Natural killer cell (primary cell): ENCODE measurements around the gene SELENOI. TPM values are rescaled to one million over a fixed set of nuclear protein-coding genes. Genes with fewer than 3 reads are reported as not detected.
"Not testable (repeated sequence)": the region's sequence is repeated elsewhere in the genome, so short reads cannot be mapped to it uniquely, and the experiment has no call there.

Experiments used
- ATAC-seq, 3 donors: fragments of 150-1000 bp in 2 of 3; fragments of 200-7000 bp in 1 of 3; cut with Tn5 transposase; 1 replicate in 1 of 3; 2 replicates in 2 of 3; pipeline ENCODE4 v1.10.0; 2021; ENCODE audit warnings: mild to moderate bottlenecking in 2 of 3, moderate library complexity in 2 of 3
- DNase-seq, 2 donors: peaks; one replicate each; pipeline versions ENCODE4 v3.0.0 to v3.0.0-alpha.2; 2013 to 2021; ENCODE audit warnings: mixed read lengths in 1 of 2
- H3K27ac ChIP-seq: one replicate; pipeline ENCODE4 v1.5.1; 2013; ENCODE audit warnings: mild to moderate bottlenecking, low read length
- H3K27me3 ChIP-seq: one replicate; pipeline ENCODE4 v1.6.1; 2013; ENCODE audit warnings: low read length; ENCODE audit not compliant: control insufficient read depth, insufficient read depth
- H3K36me3 ChIP-seq: one replicate; pipeline ENCODE4 v1.6.1; 2013; ENCODE audit warnings: low read length; ENCODE audit not compliant: control insufficient read depth, insufficient read depth
- H3K4me1 ChIP-seq: one replicate; pipeline ENCODE4 v1.6.1; 2013; ENCODE audit warnings: low read length; ENCODE audit not compliant: control insufficient read depth, insufficient read depth
- H3K4me3 ChIP-seq: one replicate; pipeline ENCODE4 v1.5.1; 2013; ENCODE audit warnings: low read length
- H3K9me3 ChIP-seq: one replicate; pipeline ENCODE4 v1.6.1; 2013; ENCODE audit warnings: low read length; ENCODE audit not compliant: control insufficient read depth, insufficient read depth
- H3K27ac Mint-ChIP-seq, 2 donors: one replicate each; pipeline ENCODE4 v1.8.0; 2022; ENCODE audit warnings: mild to moderate bottlenecking in 2 of 2, mixed read lengths in 2 of 2, moderate library complexity in 1 of 2
- H3K27me3 Mint-ChIP-seq, 2 donors: one replicate each; pipeline ENCODE4 v1.8.0; 2022; ENCODE audit warnings: low read depth in 2 of 2, mixed read lengths in 2 of 2
- H3K36me3 Mint-ChIP-seq: one replicate; pipeline ENCODE4 v1.8.0; 2022; ENCODE audit warnings: mixed read lengths
- H3K4me1 Mint-ChIP-seq, 2 donors: one replicate each; pipeline ENCODE4 v1.8.0; 2022; ENCODE audit warnings: mixed read lengths in 2 of 2
- H3K4me3 Mint-ChIP-seq: one replicate; pipeline ENCODE4 v1.8.0; 2022; ENCODE audit warnings: mild to moderate bottlenecking, moderate library complexity, mixed read lengths
- H3K9me3 Mint-ChIP-seq, 2 donors: one replicate each; pipeline ENCODE4 v1.8.0; 2022; ENCODE audit warnings: mixed read lengths in 2 of 2
- WGBS: methylation state at CpG from one replicate; pipeline ENCODE4 v1.1.7; 2013; ENCODE audit warnings: missing lambda C conversion rate; ENCODE audit not compliant: insufficient coverage; 5-methylcytosine and 5-hydroxymethylcytosine counted together
- intact Hi-C: fragments of 100-400 bp; cut with micrococcal nuclease; formaldehyde crosslinking; loops from one replicate; pipeline ENCODE4 v1.14.2; 2022
- total RNA-seq, 4 donors: library from RNA; stranded (reverse); fragments of 120-200 nt in 1 of 4; gene quantifications; one replicate each; pipeline versions ENCODE4 v1.2.3 to v1.2.4, GENCODE V29; 2013 to 2022
- TF ChIP-seq, protein P1 (sequence below): fragments of 200-600 bp; IDR thresholded peaks from one replicate; pipeline ENCODE4 v1.8.0; 2022; ENCODE audit warnings: antibody characterized with exemption

SELENOI gene
- total RNA-seq, 3 donors from 2014 or later (not counting 1 experiment from before 2014, with no cell fraction given): 28.1 to 47.6 (median 36.4) TPM

DNA sequence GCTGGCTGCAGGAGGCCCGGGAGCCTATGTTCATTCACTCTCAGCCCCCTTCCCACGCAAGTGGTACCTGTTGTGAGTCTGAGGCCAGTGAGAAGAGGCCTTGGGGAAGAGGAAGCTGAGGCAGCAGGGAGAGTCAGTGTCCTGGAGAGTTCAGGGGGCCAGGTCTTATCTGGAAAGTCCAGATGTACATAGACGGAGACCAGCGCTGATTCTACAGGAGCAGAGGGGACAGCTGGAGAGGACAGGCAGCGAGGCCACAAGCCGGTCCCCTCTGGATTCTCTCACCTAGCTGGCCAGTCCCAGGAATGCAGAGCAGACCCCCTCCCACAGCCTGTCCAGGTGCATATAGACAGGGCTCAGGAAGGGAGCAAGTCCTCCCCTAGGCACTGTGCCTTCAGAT lies 29.1 kb upstream of the SELENOI start:
- TF ChIP-seq, protein P1, sequence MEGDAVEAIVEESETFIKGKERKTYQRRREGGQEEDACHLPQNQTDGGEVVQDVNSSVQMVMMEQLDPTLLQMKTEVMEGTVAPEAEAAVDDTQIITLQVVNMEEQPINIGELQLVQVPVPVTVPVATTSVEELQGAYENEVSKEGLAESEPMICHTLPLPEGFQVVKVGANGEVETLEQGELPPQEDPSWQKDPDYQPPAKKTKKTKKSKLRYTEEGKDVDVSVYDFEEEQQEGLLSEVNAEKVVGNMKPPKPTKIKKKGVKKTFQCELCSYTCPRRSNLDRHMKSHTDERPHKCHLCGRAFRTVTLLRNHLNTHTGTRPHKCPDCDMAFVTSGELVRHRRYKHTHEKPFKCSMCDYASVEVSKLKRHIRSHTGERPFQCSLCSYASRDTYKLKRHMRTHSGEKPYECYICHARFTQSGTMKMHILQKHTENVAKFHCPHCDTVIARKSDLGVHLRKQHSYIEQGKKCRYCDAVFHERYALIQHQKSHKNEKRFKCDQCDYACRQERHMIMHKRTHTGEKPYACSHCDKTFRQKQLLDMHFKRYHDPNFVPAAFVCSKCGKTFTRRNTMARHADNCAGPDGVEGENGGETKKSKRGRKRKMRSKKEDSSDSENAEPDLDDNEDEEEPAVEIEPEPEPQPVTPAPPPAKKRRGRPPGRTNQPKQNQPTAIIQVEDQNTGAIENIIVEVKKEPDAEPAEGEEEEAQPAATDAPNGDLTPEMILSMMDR: no peak
- no peak for ATAC-seq
- H3K27ac Mint-ChIP-seq: no peak overlapping the region

DNA sequence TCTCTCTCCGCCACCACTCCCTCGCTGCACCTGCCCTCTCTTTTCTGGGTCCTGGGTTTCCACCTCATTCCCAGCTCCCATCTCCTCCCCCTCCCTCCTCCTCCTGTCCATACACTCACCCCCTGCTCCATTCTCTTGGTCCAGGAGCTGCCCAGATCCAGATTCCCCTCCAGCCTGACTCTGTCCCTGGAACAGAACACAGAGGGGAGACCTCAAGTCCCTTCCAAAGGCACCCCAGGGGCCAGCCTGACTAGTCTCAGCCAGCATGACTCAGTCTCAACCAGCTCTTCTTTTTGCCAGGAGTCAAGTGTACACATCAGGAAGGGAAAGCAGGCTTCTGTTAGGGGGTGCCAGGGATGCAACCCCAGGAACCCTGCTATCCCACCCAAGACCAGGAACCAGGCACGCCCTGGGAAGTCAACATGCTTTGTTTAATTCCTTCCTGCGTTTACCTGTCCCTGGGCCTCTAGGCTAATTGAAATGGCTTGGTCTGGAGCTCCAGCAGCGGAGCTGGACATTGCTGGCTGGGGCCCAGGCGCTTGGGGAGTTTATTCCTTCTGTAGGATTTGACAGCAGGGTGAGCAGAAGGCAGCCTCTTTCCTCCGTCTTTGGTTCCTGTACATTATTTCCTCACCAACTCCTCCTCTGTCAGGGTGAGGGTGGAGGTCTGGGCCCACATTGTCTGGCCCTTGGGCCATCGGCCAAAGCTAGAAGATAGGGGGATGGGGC lies 28.4 kb upstream of the SELENOI start:
- no peak overlapping the region for H3K27ac Mint-ChIP-seq
- no peaks in the 10 kb centered on the region for H3K9me3 ChIP-seq
- no peaks in the 10 kb centered on the region for H3K9me3 Mint-ChIP-seq
- no peak overlapping the region for H3K4me3 Mint-ChIP-seq
- TF ChIP-seq, protein P1: no peak
- H3K36me3 ChIP-seq: no peaks in the 10 kb centered on the region
- H3K27me3 Mint-ChIP-seq: no peaks in the 10 kb centered on the region
- H3K4me1 ChIP-seq: no peaks in the 10 kb centered on the region
- H3K27me3 ChIP-seq: no peaks in the 10 kb centered on the region
- H3K4me3 ChIP-seq: no peak overlapping the region
- WGBS: 84% methylated on average over 7 of the region's 8 CpGs
- no peaks in the 10 kb centered on the region for H3K36me3 Mint-ChIP-seq
- ATAC-seq (no peak), DNase-seq (no peak)
- no peak overlapping the region for H3K27ac ChIP-seq
- intact Hi-C loops: no loop called here
- no peaks in the 10 kb centered on the region for H3K4me1 Mint-ChIP-seq

More for the DNA sequence above, 29.1 kb upstream of the SELENOI start:
- 87% methylated on average over 6 of the region's 6 CpGs for WGBS
- H3K4me3 ChIP-seq: no peak overlapping the region
- intact Hi-C loops: no loop called here
- Mint-ChIP-seq H3K27me3 (no peaks in the 10 kb centered on the region), H3K36me3 (no peaks in the 10 kb centered on the region), H3K4me3 (no peak overlapping the region), H3K9me3 (no peaks in the 10 kb centered on the region), H3K4me1 (no peaks in the 10 kb centered on the region)
- H3K36me3 ChIP-seq: no peaks in the 10 kb centered on the region
- H3K27me3 ChIP-seq: no peaks in the 10 kb centered on the region
- DNase-seq: no peak
- no peak overlapping the region for H3K27ac ChIP-seq
- H3K4me1 ChIP-seq: no peaks in the 10 kb centered on the region
- no peaks in the 10 kb centered on the region for H3K9me3 ChIP-seq

DNA sequence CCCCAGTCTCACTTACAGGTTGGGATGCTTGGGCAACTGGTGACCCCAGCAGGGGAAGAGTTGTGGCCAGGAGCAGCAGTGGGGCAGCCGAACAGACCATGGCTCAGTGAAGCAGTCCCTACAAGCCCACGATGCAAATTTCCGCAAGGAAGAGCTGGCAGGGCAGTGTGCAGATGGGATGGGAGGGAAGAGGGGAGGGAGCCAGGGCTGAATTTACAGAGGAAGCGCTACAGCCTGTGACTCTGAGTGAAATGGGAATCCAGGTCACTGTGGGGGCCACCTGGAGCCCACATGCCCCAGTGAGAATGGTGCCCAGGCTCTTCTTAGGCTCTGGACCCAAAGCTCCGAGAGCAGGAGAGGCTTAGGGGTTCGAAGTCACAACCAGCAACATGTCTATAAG lies 27.0 kb upstream of the SELENOI start:
- Histone ChIP-seq H3K4me3 (no peak overlapping the region), H3K9me3 (no peaks in the 10 kb centered on the region), H3K36me3 (no peaks in the 10 kb centered on the region), H3K27ac (no peak overlapping the region), H3K27me3 (no peaks in the 10 kb centered on the region), H3K4me1 (no peaks in the 10 kb centered on the region)
- intact Hi-C loops: no loop called here
- no peaks in the 10 kb centered on the region for H3K36me3 Mint-ChIP-seq
- TF ChIP-seq, protein P1: no peak
- no peaks in the 10 kb centered on the region for H3K27me3 Mint-ChIP-seq
- ATAC-seq (no peak), DNase-seq (no peak)
- WGBS: 88% methylated on average over 6 of the region's 6 CpGs
- no peak overlapping the region for H3K27ac Mint-ChIP-seq
- H3K4me3 Mint-ChIP-seq: no peak overlapping the region
- H3K9me3 Mint-ChIP-seq: no peaks in the 10 kb centered on the region
- no peaks in the 10 kb centered on the region for H3K4me1 Mint-ChIP-seq

DNA sequence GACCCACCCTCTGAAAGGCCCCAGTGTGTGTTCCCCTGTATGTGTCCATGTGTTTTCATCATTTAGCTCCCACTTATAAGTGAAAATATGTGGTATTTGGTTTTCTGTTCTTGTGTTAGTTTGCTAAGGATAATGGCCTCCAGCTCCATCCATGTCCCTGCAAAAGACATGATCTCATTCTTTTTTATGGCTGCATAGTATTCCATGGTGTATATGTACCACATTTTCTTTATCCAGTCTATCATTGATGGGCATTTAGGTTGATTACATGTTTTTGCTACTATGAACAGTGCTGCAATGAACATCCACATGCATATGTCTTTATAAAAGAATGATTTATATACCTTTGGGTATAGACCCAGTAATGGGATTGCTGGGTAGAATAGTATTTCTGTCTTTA lies 21.5 kb upstream of the SELENOI start:
- H3K4me3 Mint-ChIP-seq, H3K9me3 Mint-ChIP-seq, ATAC-seq, H3K4me3 ChIP-seq, H3K36me3 ChIP-seq, H3K4me1 Mint-ChIP-seq, H3K9me3 ChIP-seq, H3K27me3 ChIP-seq, DNase-seq, intact Hi-C loops, H3K27ac ChIP-seq, H3K4me1 ChIP-seq, H3K27me3 Mint-ChIP-seq, H3K27ac Mint-ChIP-seq, H3K36me3 Mint-ChIP-seq: not testable (repeated sequence)
